PC-3 (cell line): ENCODE data around the gene ISYNA1. TPM values are rescaled to one million over a fixed set of nuclear protein-coding genes. Genes with fewer than 3 reads are reported as not detected.

Source experiments
- ATAC-seq: fragments of 200-7000 bp; cut with Tn5 transposase; 2 replicates; pipeline ENCODE4 v1.9.1; 2020; ENCODE audit warnings: mild to moderate bottlenecking, moderate library complexity
- BruUV-seq: library from RNA; stranded (reverse); fragments of 400-500 nt; replicated peaks from 2 replicates; lab custom pipeline; 2021; lab: Mats Ljungman, UMichigan
- CTCF ChIA-PET: fragments of 300-600 bp; sonication (Branson Sonifier 250); formaldehyde crosslinking; loops from one replicate; lab custom pipeline; 2022; ENCODE audit warnings: antibody characterized with exemption; lab: Charles Lee
- POLR2A ChIA-PET: fragments of 300-600 bp; sonication (Branson Sonifier 250); formaldehyde crosslinking; loops from one replicate; lab custom pipeline; 2022; ENCODE audit warnings: antibody characterized with exemption; ENCODE audit not compliant: unreplicated experiment; lab: Charles Lee
- DNase-seq: peaks from one replicate; pipeline ENCODE4 v3.0.0-alpha.2; 2015
- H2AFZ ChIP-seq: fragments of 300-600 bp; sonication (generic); 2 replicates; pipeline ENCODE4 v1.6.0; 2016; ENCODE audit warnings: antibody characterized with exemption, low read length
- H3F3A ChIP-seq: fragments of 300-600 bp; sonication (generic); one replicate; pipeline ENCODE4 v1.6.0; 2017; ENCODE audit warnings: antibody characterized with exemption, low read length, control low read depth, mild to moderate bottlenecking; ENCODE audit not compliant: unreplicated experiment
- H3K27ac ChIP-seq: fragments of 300-600 bp; sonication (generic); 2 replicates; pipeline ENCODE4 v1.5.1; 2016; ENCODE audit warnings: mild to moderate bottlenecking, low read length
- H3K27me3 ChIP-seq: fragments of 300-600 bp; sonication (generic); 2 replicates; pipeline ENCODE4 v1.6.1; 2016; ENCODE audit warnings: low read length, mixed read lengths
- H3K36me3 ChIP-seq: fragments of 300-600 bp; sonication (generic); 2 replicates; pipeline ENCODE4 v1.6.1; 2016; ENCODE audit warnings: low read depth, mixed run types, low read length, mixed read lengths
- H3K4me1 ChIP-seq: fragments of 300-600 bp; sonication (generic); 2 replicates; pipeline ENCODE4 v1.5.1; 2016; ENCODE audit warnings: low read length; ENCODE audit not compliant: insufficient read depth
- H3K4me2 ChIP-seq: fragments of 300-600 bp; sonication (generic); 2 replicates; pipeline ENCODE4 v1.6.0; 2016; ENCODE audit warnings: low read length
- H3K4me3 ChIP-seq: fragments of 300-600 bp; sonication (generic); 2 replicates; pipeline ENCODE4 v1.5.1; 2016; ENCODE audit warnings: mild to moderate bottlenecking, low read length, mixed read lengths
- H3K79me2 ChIP-seq: fragments of 300-600 bp; sonication (generic); 2 replicates; pipeline ENCODE4 v1.6.1; 2017; ENCODE audit warnings: low read length, mixed read lengths
- H3K9ac ChIP-seq: fragments of 300-600 bp; sonication (generic); 2 replicates; pipeline ENCODE4 v1.6.0; 2016; ENCODE audit warnings: mild to moderate bottlenecking, low read length
- H3K9me2 ChIP-seq: fragments of 300-600 bp; sonication (generic); replicated peaks from 2 replicates; pipeline ENCODE4 v1.6.1; 2016; ENCODE audit warnings: mixed run types, low read length, mixed read lengths
- H3K9me3 ChIP-seq: fragments of 300-600 bp; sonication (generic); 2 replicates; pipeline ENCODE4 v1.6.1; 2016; ENCODE audit warnings: low read length, mixed read lengths
- H4K20me1 ChIP-seq: fragments of 300-600 bp; sonication (generic); 2 replicates; pipeline ENCODE4 v1.6.1; 2016; ENCODE audit warnings: low read length, mixed read lengths
- CTCF ChIP-seq: fragments of 300-600 bp; sonication (generic); conservative IDR thresholded peaks from 2 replicates; pipeline ENCODE4 v1.5.1; 2017; ENCODE audit warnings: antibody characterized with exemption, low read depth, mild to moderate bottlenecking, low read length
- EZH2 ChIP-seq: fragments of 300-600 bp; sonication (generic); IDR thresholded peaks from one replicate; pipeline ENCODE4 v1.6.1; 2017; ENCODE audit warnings: antibody characterized with exemption, mild to moderate bottlenecking, low read length; ENCODE audit not compliant: unreplicated experiment
- EZH2phosphoT487 ChIP-seq: fragments of 300-600 bp; sonication (generic); IDR thresholded peaks from 2 replicates; pipeline ENCODE4 v1.6.1; 2018; ENCODE audit warnings: mild to moderate bottlenecking, antibody characterized with exemption, low read length, borderline replicate concordance
- intact Hi-C: fragments of 100-400 bp; cut with micrococcal nuclease; formaldehyde crosslinking; loops from 2 replicates; pipeline ENCODE4 v1.9.0; 2023
- total RNA-seq: library from RNA; depleted of rRNA; stranded (reverse); fragments of >200 nt; gene quantifications from 2 replicates; pipeline ENCODE4 v1.2.3, GENCODE V29; 2014

ISYNA1 gene
- total RNA-seq, 1 experiment from 2014 or later: 19.4 TPM

GRCh38 chr19:18443831-18444230, 5.9 kb upstream of the ISYNA1 start:
- no peak overlapping the region for H3K27ac ChIP-seq
- no peaks in the 10 kb centered on the region for H3K27me3 ChIP-seq
- POLR2A ChIA-PET: no interaction called here
- no peak overlapping the region for H3K4me2 ChIP-seq
- H3K9me2 ChIP-seq: no peaks in the 10 kb centered on the region
- no peaks in the 10 kb centered on the region for H4K20me1 ChIP-seq
- intact Hi-C loops: no loop called here
- no peak overlapping the region for H2AFZ ChIP-seq
- no peak overlapping the region for H3K9ac ChIP-seq
- ATAC-seq (no peak), DNase-seq (no peak)
- H3K36me3 ChIP-seq: peaks cover 16% of the 10 kb centered on the region; the same call in 1 of the 2 replicates
- TF ChIP-seq CTCF (no peak), EZH2phosphoT487 (no peak), EZH2 (no peak)
- H3F3A ChIP-seq: no peaks in the 10 kb centered on the region
- H3K9me3 ChIP-seq: no peaks in the 10 kb centered on the region
- H3K79me2 ChIP-seq: no peaks in the 10 kb centered on the region
- BruUV-seq: TSS peak; percentile 31
- no peaks in the 10 kb centered on the region for H3K4me1 ChIP-seq
- no peak overlapping the region for H3K4me3 ChIP-seq
- CTCF ChIA-PET: interaction anchor here (0.6 kb wide), 1 partner anchor 112 kb away, joined by 5 read pairs; no protein-coding TSS in a partner anchor

GRCh38 chr19:18443406-18443805, 5.5 kb upstream of the ISYNA1 start:
- no peak for DNase-seq
- CTCF ChIA-PET: no interaction called here
- H3K36me3 ChIP-seq: peaks cover 16% of the 10 kb centered on the region; the same call in 1 of the 2 replicates
- intact Hi-C loops: no loop called here
- H3K9me3 ChIP-seq: no peaks in the 10 kb centered on the region
- no peaks in the 10 kb centered on the region for H3K9me2 ChIP-seq
- POLR2A ChIA-PET: no interaction called here
- no peak for TF ChIP-seq CTCF
- no peak for TF ChIP-seq EZH2phosphoT487
- TF ChIP-seq EZH2: no peak
- no peaks in the 10 kb centered on the region for H3K4me1 ChIP-seq
- H2AFZ ChIP-seq: no peak overlapping the region
- no peak overlapping the region for H3K4me2 ChIP-seq
- no peak overlapping the region for H3K4me3 ChIP-seq
- no peak for ATAC-seq
- H3F3A ChIP-seq: no peaks in the 10 kb centered on the region
- BruUV-seq: no TSS peak
- H3K79me2 ChIP-seq: no peaks in the 10 kb centered on the region
- H3K27me3 ChIP-seq: no peaks in the 10 kb centered on the region
- H4K20me1 ChIP-seq: no peaks in the 10 kb centered on the region
- no peak overlapping the region for H3K27ac ChIP-seq
- H3K9ac ChIP-seq: no peak overlapping the region

- peaks cover 16% of the 10 kb centered on the region; the same call in 1 of the 2 replicates for H3K36me3 ChIP-seq
- TF ChIP-seq EZH2 (no peak), EZH2phosphoT487 (no peak), CTCF (no peak)
- no peaks in the 10 kb centered on the region for H3K9me2 ChIP-seq
- no peak overlapping the region for H3K27ac ChIP-seq
- no peaks in the 10 kb centered on the region for H3K4me1 ChIP-seq
- ChIA-PET POLR2A (interaction anchor here (0.6 kb wide), 1 partner anchor 931 kb away, joined by 3 read pairs; the partner anchor contains the start of gene PGLS), CTCF (no interaction called here)
- H4K20me1 ChIP-seq: no peaks in the 10 kb centered on the region
- no peak overlapping the region for H3K4me2 ChIP-seq
- no peaks in the 10 kb centered on the region for H3K9me3 ChIP-seq
- no peak overlapping the region for H3K4me3 ChIP-seq
- BruUV-seq: no TSS peak
- intact Hi-C loops: no loop called here
- no peaks in the 10 kb centered on the region for H3K27me3 ChIP-seq
- ATAC-seq: no peak
- H3K9ac ChIP-seq: no peak overlapping the region
- H3F3A ChIP-seq: no peaks in the 10 kb centered on the region
- no peaks in the 10 kb centered on the region for H3K79me2 ChIP-seq
- DNase-seq: no peak
- no peak overlapping the region for H2AFZ ChIP-seq
Observed at GRCh38 chr19:18442941-18443340, 5.0 kb upstream of the ISYNA1 start.
